T47D (cell line): ENCODE measurements around the gene SENP5.
"Not testable (repeated sequence)": the region's sequence is repeated elsewhere in the genome, so short reads cannot be mapped to it uniquely, and the experiment has no call there.

Source experiments
- DNase-seq, 2 experiments: peaks; one replicate each; pipeline versions ENCODE4 v3.0.0 to v3.0.0-alpha.2; 2011 to 2012; ENCODE audit warnings: low read depth in 1 of 2, low spot score in 1 of 2
- JUND ChIP-seq: IDR thresholded peaks from 2 replicates; pipeline ENCODE4 v1.6.1; 2012; ENCODE audit warnings: low read depth
- in situ Hi-C: cut with HindIII; loops from 2 replicates; pipeline ENCODE4 v1.10.0; 2016; ENCODE audit warnings: low sequenced_read_pairs, low pct_unique_long_range_greater_than_20kb

Gene SENP5

GRCh38 chr3:196938124-196938523, 70.4 kb downstream of the SENP5 start:
- in situ Hi-C loops: no loop called here
- DNase-seq: no peak
- TF ChIP-seq JUND: no peak

- DNase-seq: no peak
- TF ChIP-seq JUND: no peak
- in situ Hi-C loops: no loop called here
Measured at GRCh38 chr3:196938576-196938975, 70.9 kb downstream of the SENP5 start.

- peak in 1 of 2 experiments; percentile 75 for DNase-seq
Measured at GRCh38 chr3:196941729-196942225, 74.1 kb downstream of the SENP5 start.

GRCh38 chr3:196942226-196942914, 74.7 kb downstream of the SENP5 start, which contains the start of gene NCBP2:
TSS of gene NCBP2 (minus strand) at chr3:196942528. CDS start at chr3:196942503, 25 bp downstream.
- TF ChIP-seq JUND: no peak
- in situ Hi-C loops: no loop called here
- DNase-seq: peak; percentile 99 to 100

More at GRCh38 chr3:196941729-196942225, 74.1 kb downstream of the SENP5 start:
- no peak for TF ChIP-seq JUND
- in situ Hi-C loops: no loop called here

- in situ Hi-C loops: no loop called here
- no peak for DNase-seq
- no peak for TF ChIP-seq JUND
Measured at GRCh38 chr3:196942915-196943277, 75.2 kb downstream of the SENP5 start.

GRCh38 chr3:196944037-196944790, 76.5 kb downstream of the SENP5 start:
- DNase-seq, in situ Hi-C loops: not testable (repeated sequence)

GRCh38 chr3:196947136-196947859, 79.6 kb downstream of the SENP5 start:
- in situ Hi-C loops: no loop called here
- no peak for TF ChIP-seq JUND
- DNase-seq: peak; percentile 30 to 46

GRCh38 chr3:196947860-196948441, 80.2 kb downstream of the SENP5 start:
- TF ChIP-seq JUND: no peak
- in situ Hi-C loops: no loop called here
- no peak for DNase-seq

GRCh38 chr3:196948442-196949284, 80.9 kb downstream of the SENP5 start:
- no peak for TF ChIP-seq JUND
- in situ Hi-C loops: no loop called here

GRCh38 chr3:196949285-196949619, 81.5 kb downstream of the SENP5 start:
- TF ChIP-seq JUND: no peak
- in situ Hi-C loops: no loop called here
- no peak for DNase-seq

More at GRCh38 chr3:196948442-196949284, 80.9 kb downstream of the SENP5 start:
- peak in 1 of 2 experiments; percentile 45 for DNase-seq

GRCh38 chr3:196949750-196950149, 82.0 kb downstream of the SENP5 start:
- in situ Hi-C loops: no loop called here

GRCh38 chr3:196951371-196951770, 83.7 kb downstream of the SENP5 start:
- in situ Hi-C loops: no loop called here
- TF ChIP-seq JUND: no peak

More at GRCh38 chr3:196949750-196950149, 82.0 kb downstream of the SENP5 start:
- no peak for DNase-seq
- no peak for TF ChIP-seq JUND

More at GRCh38 chr3:196951371-196951770, 83.7 kb downstream of the SENP5 start:
- no peak for DNase-seq
